Forelimb muscle (tissue), 1 donor: ENCODE data around the gene TOMM7. TPM values are rescaled to one million over a fixed set of nuclear protein-coding genes. Genes with fewer than 3 reads are reported as not detected.
"Not testable (repeated sequence)": the region's sequence is repeated elsewhere in the genome, so short reads cannot be mapped to it uniquely, and the experiment has no call there.

ENCODE experiments used
- DNase-seq: peaks from one replicate; pipeline ENCODE4 v3.0.0-alpha.2; 2013; ENCODE audit warnings: low read depth
- polyA plus RNA-seq: library from polyadenylated mRNA; unstranded; fragments of 120-200 nt; gene quantifications from one replicate; pipeline ENCODE4 v1.2.1, GENCODE V29; 2013; ENCODE audit not compliant: insufficient read length

Gene TOMM7
- polyA plus RNA-seq, 1 donor, result 807 TPM

- no peak for DNase-seq
Observed at GRCh38 chr7:22821702-22822485, 755 bp downstream of the TOMM7 start.

- DNase-seq, result no peak
Observed at GRCh38 chr7:22819476-22819875, 3.2 kb downstream of the TOMM7 start.

- no peak for DNase-seq
Observed at GRCh38 chr7:22814261-22815208, 8.1 kb downstream of the TOMM7 start.

GRCh38 chr7:22812353-22812752 lies 10.3 kb downstream of the TOMM7 start:
- DNase-seq, result no peak

GRCh38 chr7:22811746-22812280 lies 10.8 kb downstream of the TOMM7 start:
- DNase-seq, result no peak

GRCh38 chr7:22810843-22811242 lies 11.8 kb downstream of the TOMM7 start:
- no peak for DNase-seq

- no peak for DNase-seq
Observed at GRCh38 chr7:22809902-22810642, 12.6 kb downstream of the TOMM7 start.

- no peak for DNase-seq
Observed at GRCh38 chr7:22808140-22808539, 14.5 kb downstream of the TOMM7 start.

- no peak for DNase-seq
Observed at GRCh38 chr7:22806752-22807151, 15.9 kb downstream of the TOMM7 start.

- DNase-seq, result no peak
Observed at GRCh38 chr7:22805227-22805626, 17.4 kb downstream of the TOMM7 start.

GRCh38 chr7:22802831-22803230 lies 19.8 kb downstream of the TOMM7 start:
- DNase-seq, result not testable (repeated sequence)

- DNase-seq, result no peak
Observed at GRCh38 chr7:22802426-22802825, 20.2 kb downstream of the TOMM7 start.

GRCh38 chr7:22801912-22802311 lies 20.7 kb downstream of the TOMM7 start:
- DNase-seq, result no peak

- no peak for DNase-seq
Observed at GRCh38 chr7:22799633-22800032, 23.0 kb downstream of the TOMM7 start.

- DNase-seq, result no peak
Observed at GRCh38 chr7:22793593-22794462, 28.8 kb downstream of the TOMM7 start.

- no peak for DNase-seq
Observed at GRCh38 chr7:22791204-22792158, 31.2 kb downstream of the TOMM7 start.

- DNase-seq, result not testable (repeated sequence)
Observed at GRCh38 chr7:22790640-22791039, 32.0 kb downstream of the TOMM7 start.

- DNase-seq, result no peak
Observed at GRCh38 chr7:22787951-22788350, 34.7 kb downstream of the TOMM7 start.

GRCh38 chr7:22786290-22786932 lies 36.2 kb downstream of the TOMM7 start:
- DNase-seq, result no peak
